HFFc6 (cell line): Measurements from ENCODE around the gene HELZ. TPM values are rescaled to one million over a fixed set of nuclear protein-coding genes. Genes with fewer than 3 reads are reported as not detected.

ENCODE experiments used
- DNase-seq: peaks from one replicate; pipeline ENCODE4 v3.0.0-alpha.2; 2018
- H3K27ac Mint-ChIP-seq: 2 replicates; pipeline ENCODE4 v1.8.0; 2020; ENCODE audit warnings: mild to moderate bottlenecking, mixed read lengths
- H3K27me3 Mint-ChIP-seq: 2 replicates; pipeline ENCODE4 v1.8.0; 2021; ENCODE audit warnings: mild to moderate bottlenecking, moderate library complexity, mixed read lengths; ENCODE audit not compliant: insufficient read depth
- H3K36me3 Mint-ChIP-seq: 2 replicates; pipeline ENCODE4 v1.8.0; 2021; ENCODE audit warnings: low read depth, mixed read lengths
- H3K4me1 Mint-ChIP-seq: 2 replicates; pipeline ENCODE4 v1.8.0; 2020; ENCODE audit warnings: low read depth, mixed read lengths
- H3K4me3 Mint-ChIP-seq: 2 replicates; pipeline ENCODE4 v1.8.0; 2020; ENCODE audit warnings: mild to moderate bottlenecking, moderate library complexity, mixed read lengths
- H3K9me3 Mint-ChIP-seq: 2 replicates; pipeline ENCODE4 v1.8.0; 2020; ENCODE audit warnings: mild to moderate bottlenecking, mixed read lengths
- CTCF ChIP-seq: fragments of 200-600 bp; sonication (generic); IDR thresholded peaks from 2 replicates; pipeline ENCODE4 v1.5.0; 2021; ENCODE audit warnings: antibody characterized with exemption, mild to moderate bottlenecking
- total RNA-seq, 6 experiments: library from RNA; stranded (reverse); fragmentation: NEBNext Ultra II Directional; extraction: Animal tissue kit (Norgen Biotek cat#: 25700); gene quantifications; 2 replicates in 1 of 6; 3 replicates in 5 of 6; pipeline ENCODE4 v1.2.3, GENCODE V29; 2021

The HELZ gene
- total RNA-seq, 6 experiments from 2014 or later, result 36.0 to 46.2 (median 38.4) TPM

GRCh38 chr17:67032985-67033384, 212.0 kb downstream of the HELZ start:
- Mint-ChIP-seq H3K27ac (no peak overlapping the region), H3K27me3 (peaks cover 31% of the 10 kb centered on the region), H3K4me3 (no peak overlapping the region), H3K4me1 (no peaks in the 10 kb centered on the region), H3K36me3 (no peaks in the 10 kb centered on the region), H3K9me3 (no peaks in the 10 kb centered on the region; the same call in 1 of the 2 replicates)
- no peak for DNase-seq
- TF ChIP-seq CTCF, result no peak

GRCh38 chr17:67032382-67032781, 212.6 kb downstream of the HELZ start:
- Mint-ChIP-seq H3K36me3 (no peaks in the 10 kb centered on the region), H3K27me3 (peaks cover 33% of the 10 kb centered on the region), H3K27ac (no peak overlapping the region), H3K4me3 (no peak overlapping the region), H3K4me1 (no peaks in the 10 kb centered on the region), H3K9me3 (no peaks in the 10 kb centered on the region; the same call in 1 of the 2 replicates)
- TF ChIP-seq CTCF, result no peak
- DNase-seq, result no peak

- no peaks in the 10 kb centered on the region for H3K4me1 Mint-ChIP-seq
- no peak overlapping the region for H3K27ac Mint-ChIP-seq
- peaks cover 31% of the 10 kb centered on the region for H3K27me3 Mint-ChIP-seq
- no peaks in the 10 kb centered on the region for H3K9me3 Mint-ChIP-seq
- no peak for DNase-seq
- no peak for TF ChIP-seq CTCF
- no peaks in the 10 kb centered on the region for H3K36me3 Mint-ChIP-seq
- no peak overlapping the region for H3K4me3 Mint-ChIP-seq
Observed at GRCh38 chr17:67030641-67031040, 214.4 kb downstream of the HELZ start.

GRCh38 chr17:67027031-67027628, 217.9 kb downstream of the HELZ start:
- Mint-ChIP-seq H3K27me3 (peaks cover 19% of the 10 kb centered on the region), H3K4me1 (no peaks in the 10 kb centered on the region), H3K36me3 (no peaks in the 10 kb centered on the region), H3K9me3 (no peaks in the 10 kb centered on the region), H3K4me3 (no peak overlapping the region), H3K27ac (no peak overlapping the region)
- no peak for TF ChIP-seq CTCF
- peak; percentile 19 for DNase-seq

GRCh38 chr17:67026341-67026740, 218.7 kb downstream of the HELZ start:
- no peaks in the 10 kb centered on the region for H3K9me3 Mint-ChIP-seq
- no peaks in the 10 kb centered on the region for H3K36me3 Mint-ChIP-seq
- H3K27me3 Mint-ChIP-seq, result peaks cover 20% of the 10 kb centered on the region
- no peak for DNase-seq
- H3K4me3 Mint-ChIP-seq, result no peak overlapping the region
- no peak overlapping the region for H3K27ac Mint-ChIP-seq
- TF ChIP-seq CTCF, result no peak
- no peaks in the 10 kb centered on the region for H3K4me1 Mint-ChIP-seq
